AG04450 (cell line): Measurements from ENCODE around the gene CEP76. TPM values are rescaled to one million over a fixed set of nuclear protein-coding genes. Genes with fewer than 3 reads are reported as not detected.

Source experiments
- CTCF ChIA-PET: fragments of 300-600, 350-600 bp; formaldehyde crosslinking; extraction: SDS; loops from one replicate; lab custom pipeline; 2022; ENCODE audit warnings: antibody characterized with exemption, inconsistent platforms; lab: Charles Lee
- POLR2A ChIA-PET: fragments of 350-600 bp; formaldehyde crosslinking; extraction: SDS; loops from one replicate; lab custom pipeline; 2021; ENCODE audit warnings: antibody characterized with exemption, inconsistent platforms; lab: Yijun Ruan, JAX
- DNase-seq: peaks from one replicate; pipeline ENCODE4 v3.0.0-alpha.2; 2011; ENCODE audit warnings: low read depth, low spot score
- H3K27ac ChIP-seq: one replicate; pipeline ENCODE4 v1.5.1; 2012; ENCODE audit warnings: low read depth, low read length, control low read depth
- H3K27me3 ChIP-seq: one replicate; pipeline ENCODE4 v1.6.0; 2012; ENCODE audit warnings: low read length; ENCODE audit not compliant: control insufficient read depth, insufficient read depth
- H3K4me3 ChIP-seq: 2 replicates; pipeline ENCODE4 v1.5.1; 2011; ENCODE audit warnings: mild to moderate bottlenecking, low read depth, low read length, control low read depth
- H3K9me3 ChIP-seq: 2 replicates; pipeline ENCODE4 v1.5.1; 2012; ENCODE audit warnings: low read length; ENCODE audit not compliant: control insufficient read depth, insufficient read depth
- CTCF ChIP-seq: IDR thresholded peaks from 2 replicates; pipeline ENCODE4 v1.5.1; 2011; ENCODE audit warnings: low read depth, low read length, control low read depth, inconsistent platforms
- polyA plus RNA-seq: library from polyadenylated mRNA; depleted of rRNA; stranded (reverse); fragments of >200 nt; gene quantifications from 2 replicates; pipeline ENCODE4 v1.2.3, GENCODE V29; 2011

The CEP76 gene
- polyA plus RNA-seq, 1 experiment = 7.6 TPM

GRCh38 chr18:12737243-12737902 lies 34.9 kb upstream of the CEP76 start:
- ChIA-PET CTCF (interaction anchor here (0.6 to 11.2 kb wide), 3 partner anchors 11 to 266 kb away, joined by 6 to 128 read pairs (median 10); no protein-coding TSS in a partner anchor), POLR2A (interaction anchor here (0.8 kb wide), 1 partner anchor 146 kb away, joined by 6 read pairs; the partner anchor contains the start of gene PTPN2)
- no peaks in the 10 kb centered on the region for H3K27me3 ChIP-seq
- peaks cover 2% of the 10 kb centered on the region; the same call in 1 of the 2 replicates for H3K9me3 ChIP-seq
- TF ChIP-seq CTCF = no peak
- H3K4me3 ChIP-seq = no peak overlapping the region
- no peak overlapping the region for H3K27ac ChIP-seq
- no peak for DNase-seq

- Histone ChIP-seq H3K27ac (no peak overlapping the region), H3K4me3 (no peak overlapping the region), H3K9me3 (peaks cover 4% of the 10 kb centered on the region; the same call in 1 of the 2 replicates), H3K27me3 (no peaks in the 10 kb centered on the region)
- TF ChIP-seq CTCF = peak; percentile 89
- POLR2A ChIA-PET = interaction anchor here (0.5 to 0.6 kb wide), 2 partner anchors 16 to 111 kb away, joined by 3 to 4 read pairs; no protein-coding TSS in a partner anchor
- DNase-seq = peak; percentile 60
- CTCF ChIA-PET = interaction anchor here (0.6 to 13.3 kb wide), 15 partner anchors 10 to 895 kb away, joined by 3 to 232 read pairs (median 6); no protein-coding TSS in a partner anchor
Measured at GRCh38 chr18:12726774-12727550, 24.4 kb upstream of the CEP76 start.

GRCh38 chr18:12726331-12726730 lies 23.8 kb upstream of the CEP76 start:
- DNase-seq = no peak
- Histone ChIP-seq H3K27ac (no peak overlapping the region), H3K9me3 (peaks cover 4% of the 10 kb centered on the region; the same call in 1 of the 2 replicates), H3K27me3 (no peaks in the 10 kb centered on the region), H3K4me3 (no peak overlapping the region)
- TF ChIP-seq CTCF = no peak
- ChIA-PET CTCF (interaction anchor here (0.6 to 13.3 kb wide), 14 partner anchors 10 to 894 kb away, joined by 3 to 232 read pairs (median 6); no protein-coding TSS in a partner anchor), POLR2A (interaction anchor here (0.5 to 0.6 kb wide), 2 partner anchors 17 to 111 kb away, joined by 3 to 4 read pairs; no protein-coding TSS in a partner anchor)

GRCh38 chr18:12722731-12723130 lies 20.2 kb upstream of the CEP76 start:
- ChIA-PET CTCF (interaction anchor here (13.3 kb wide), 1 partner anchor 213 kb away, joined by 232 read pairs; no protein-coding TSS in a partner anchor), POLR2A (no interaction called here)
- DNase-seq = no peak
- no peaks in the 10 kb centered on the region for H3K9me3 ChIP-seq
- no peak overlapping the region for H3K27ac ChIP-seq
- no peaks in the 10 kb centered on the region for H3K27me3 ChIP-seq
- H3K4me3 ChIP-seq = no peak overlapping the region
- no peak for TF ChIP-seq CTCF
